Fibroblast of lung (primary cell): ENCODE results near the gene NHERF2.

Experiments used
- EZH2 ChIP-seq: IDR thresholded peaks from 2 replicates; pipeline ENCODE4 v1.5.1; 2012; ENCODE audit warnings: low read length, control low read depth, mild to moderate bottlenecking; ENCODE audit errors: missing control alignments
- TF ChIP-seq, protein P1 (sequence below), 2 donors: IDR thresholded peaks in 1 of 2; conservative IDR thresholded peaks in 1 of 2; 1 replicate in 1 of 2; 2 replicates in 1 of 2; pipeline ENCODE4 v1.5.1; 2011 to 2012; ENCODE audit warnings: low read length in 2 of 2, control low read depth in 1 of 2, inconsistent platforms in 1 of 2, low read depth in 1 of 2, mild to moderate bottlenecking in 1 of 2

DNA sequence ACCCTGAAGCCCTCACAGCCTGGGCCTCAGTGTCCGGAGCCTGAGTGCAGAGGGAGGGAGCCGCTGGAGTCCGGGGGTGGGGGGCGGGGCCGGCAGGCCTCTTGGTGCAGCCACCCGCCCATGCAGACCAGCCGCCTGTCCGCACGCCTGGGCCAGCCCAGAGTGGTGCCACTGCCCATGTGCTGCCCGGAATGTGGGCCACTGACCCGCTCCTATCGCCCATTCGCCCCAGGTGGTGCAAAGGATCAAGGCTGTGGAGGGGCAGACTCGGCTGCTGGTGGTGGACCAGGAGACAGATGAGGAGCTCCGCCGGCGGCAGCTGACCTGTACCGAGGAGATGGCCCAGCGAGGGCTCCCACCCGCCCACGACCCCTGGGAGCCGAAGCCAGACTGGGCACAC, 2.6 kb downstream of the NHERF2 start:
- TF ChIP-seq, protein P1, sequence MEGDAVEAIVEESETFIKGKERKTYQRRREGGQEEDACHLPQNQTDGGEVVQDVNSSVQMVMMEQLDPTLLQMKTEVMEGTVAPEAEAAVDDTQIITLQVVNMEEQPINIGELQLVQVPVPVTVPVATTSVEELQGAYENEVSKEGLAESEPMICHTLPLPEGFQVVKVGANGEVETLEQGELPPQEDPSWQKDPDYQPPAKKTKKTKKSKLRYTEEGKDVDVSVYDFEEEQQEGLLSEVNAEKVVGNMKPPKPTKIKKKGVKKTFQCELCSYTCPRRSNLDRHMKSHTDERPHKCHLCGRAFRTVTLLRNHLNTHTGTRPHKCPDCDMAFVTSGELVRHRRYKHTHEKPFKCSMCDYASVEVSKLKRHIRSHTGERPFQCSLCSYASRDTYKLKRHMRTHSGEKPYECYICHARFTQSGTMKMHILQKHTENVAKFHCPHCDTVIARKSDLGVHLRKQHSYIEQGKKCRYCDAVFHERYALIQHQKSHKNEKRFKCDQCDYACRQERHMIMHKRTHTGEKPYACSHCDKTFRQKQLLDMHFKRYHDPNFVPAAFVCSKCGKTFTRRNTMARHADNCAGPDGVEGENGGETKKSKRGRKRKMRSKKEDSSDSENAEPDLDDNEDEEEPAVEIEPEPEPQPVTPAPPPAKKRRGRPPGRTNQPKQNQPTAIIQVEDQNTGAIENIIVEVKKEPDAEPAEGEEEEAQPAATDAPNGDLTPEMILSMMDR (conservative IDR thresholded peaks at IDR 0.05 in 1 of 2, IDR thresholded peaks at IDR 0.05 in 1 of 2; ENCODE audit: low read depth in 1 of 2, low read length in 2 of 2): no peak
- TF ChIP-seq EZH2: no peak
